Activated CD4-positive, alpha-beta memory T cell treated with anti-CD3 and anti-CD28 coated beads for 36 hours (primary cell): ENCODE measurements around the gene ATP4A. TPM values are rescaled to one million over a fixed set of nuclear protein-coding genes. Genes with fewer than 3 reads are reported as not detected.

Experiments used
- CTCF ChIA-PET: fragments of 350-600 bp; sonication (Branson Sonifier 250); formaldehyde crosslinking; loops from one replicate; lab custom pipeline; 2021; ENCODE audit warnings: antibody characterized with exemption, inconsistent platforms; lab: Charles Lee
- POLR2A ChIA-PET: fragments of 350-600 bp; sonication (Branson Sonifier 250); formaldehyde crosslinking; loops from one replicate; lab custom pipeline; 2021; ENCODE audit warnings: antibody characterized with exemption; lab: Charles Lee
- DNase-seq: peaks from one replicate; pipeline ENCODE4 v3.0.0-alpha.2; 2020
- H3K27ac Mint-ChIP-seq: one replicate; pipeline ENCODE4 v1.8.0; 2021; ENCODE audit warnings: mixed read lengths
- H3K27me3 Mint-ChIP-seq: one replicate; pipeline ENCODE4 v1.8.0; 2021; ENCODE audit warnings: mixed read lengths
- H3K36me3 Mint-ChIP-seq: one replicate; pipeline ENCODE4 v1.8.0; 2021; ENCODE audit warnings: mixed read lengths
- H3K4me1 Mint-ChIP-seq: one replicate; pipeline ENCODE4 v1.8.0; 2021; ENCODE audit warnings: low read depth, mixed read lengths
- H3K4me3 Mint-ChIP-seq: one replicate; pipeline ENCODE4 v1.8.0; 2021; ENCODE audit warnings: mild to moderate bottlenecking, mixed read lengths
- H3K9me3 Mint-ChIP-seq: one replicate; pipeline ENCODE4 v1.8.0; 2021; ENCODE audit warnings: mixed read lengths
- intact Hi-C: fragments of 100-400 bp; cut with micrococcal nuclease; formaldehyde crosslinking; loops from one replicate; pipeline ENCODE4 v1.15.1; 2023
- total RNA-seq, 2 experiments: library from RNA; stranded (reverse); gene quantifications; one replicate each; pipeline ENCODE4 v1.2.3, GENCODE V29; 2021

ATP4A gene
- total RNA-seq, 2 experiments from 2014 or later = not detected

DNA sequence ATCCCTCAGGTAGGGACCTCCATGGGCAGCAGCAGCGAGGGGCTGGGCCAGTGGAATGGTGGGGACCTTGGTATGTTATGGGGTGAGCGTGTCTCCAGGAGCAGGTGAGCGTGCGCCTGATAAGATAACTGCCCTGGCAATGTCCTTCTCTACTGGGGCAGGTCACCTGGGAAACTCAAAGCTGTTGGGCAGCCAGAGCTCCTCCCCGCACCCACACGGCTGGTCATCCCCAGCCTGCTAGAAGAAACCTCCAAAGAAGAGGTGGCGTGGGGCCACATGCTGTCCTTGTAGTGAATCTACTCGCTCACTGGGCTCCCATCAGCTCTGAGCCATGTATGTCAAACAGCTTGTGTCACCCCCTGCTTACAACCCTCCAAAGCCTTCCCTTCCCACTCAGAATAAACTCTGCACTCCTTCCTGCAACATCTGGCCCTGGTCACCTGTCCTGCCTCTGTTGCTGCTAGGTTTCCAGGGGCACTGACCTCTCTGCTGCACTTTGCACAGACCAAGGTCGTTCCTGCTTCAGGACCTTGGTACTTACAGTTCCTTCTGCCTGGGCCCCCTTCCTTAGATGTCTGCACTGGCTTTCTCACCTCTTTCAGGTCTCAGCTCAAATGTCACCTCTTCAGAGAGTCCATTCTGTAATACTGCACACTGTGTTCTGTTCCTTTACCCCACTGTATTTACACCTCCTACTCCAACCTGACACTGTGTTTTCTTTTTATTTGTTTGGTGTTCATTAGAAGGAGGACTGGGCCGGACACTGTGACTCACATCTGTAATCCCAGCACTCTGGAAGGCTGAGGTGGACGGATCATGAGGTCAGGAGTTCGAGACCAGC, 1.8 kb upstream of the ATP4A start:
- H3K27me3 Mint-ChIP-seq = peaks cover 39% of the 10 kb centered on the region
- POLR2A ChIA-PET = interaction anchor here (0.9 kb wide), 1 partner anchor 48 kb away, joined by 3 read pairs; no protein-coding TSS in a partner anchor

DNA sequence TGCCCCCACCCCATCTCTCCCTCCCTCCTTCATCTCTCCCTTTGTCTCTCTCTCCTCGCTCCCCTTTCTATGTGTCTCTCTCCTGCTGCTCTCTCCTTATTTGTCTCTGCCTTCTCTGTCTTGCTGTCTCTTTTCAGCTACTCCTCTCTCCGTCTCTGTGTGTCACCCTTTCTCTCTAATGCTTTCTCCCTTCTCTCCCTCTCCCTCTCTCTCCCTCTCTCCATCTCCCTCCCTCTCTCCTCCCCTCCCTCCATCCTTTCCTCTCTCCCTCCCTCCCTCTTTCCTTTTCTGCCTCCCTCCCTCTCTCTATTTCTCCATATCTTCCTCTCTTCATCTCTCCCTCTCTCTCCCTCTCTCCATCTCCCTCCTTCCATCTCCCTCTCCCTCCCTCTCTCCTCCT, 682 bp downstream of the ATP4A start:
- peaks cover 5% of the 10 kb centered on the region for H3K4me1 Mint-ChIP-seq
- H3K4me3 Mint-ChIP-seq = no peak overlapping the region
- H3K36me3 Mint-ChIP-seq = no peaks in the 10 kb centered on the region
- ChIA-PET POLR2A (no interaction called here), CTCF (interaction anchor here (2.5 kb wide), 1 partner anchor 29 kb away, joined by 10 read pairs; no protein-coding TSS in a partner anchor)
- peaks cover 47% of the 10 kb centered on the region for H3K27me3 Mint-ChIP-seq
- no peak overlapping the region for H3K27ac Mint-ChIP-seq
- H3K9me3 Mint-ChIP-seq = no peaks in the 10 kb centered on the region
- DNase-seq = no peak
- intact Hi-C loops = no loop called here

More for the DNA sequence above, 1.8 kb upstream of the ATP4A start:
- H3K27ac Mint-ChIP-seq = no peak overlapping the region
- DNase-seq = no peak
- CTCF ChIA-PET = interaction anchor here (0.9 kb wide), 1 partner anchor 27 kb away, joined by 3 read pairs; no protein-coding TSS in a partner anchor
- H3K4me3 Mint-ChIP-seq = no peak overlapping the region
- no peaks in the 10 kb centered on the region for H3K4me1 Mint-ChIP-seq
- intact Hi-C loops = no loop called here
- no peaks in the 10 kb centered on the region for H3K36me3 Mint-ChIP-seq
- no peaks in the 10 kb centered on the region for H3K9me3 Mint-ChIP-seq

DNA sequence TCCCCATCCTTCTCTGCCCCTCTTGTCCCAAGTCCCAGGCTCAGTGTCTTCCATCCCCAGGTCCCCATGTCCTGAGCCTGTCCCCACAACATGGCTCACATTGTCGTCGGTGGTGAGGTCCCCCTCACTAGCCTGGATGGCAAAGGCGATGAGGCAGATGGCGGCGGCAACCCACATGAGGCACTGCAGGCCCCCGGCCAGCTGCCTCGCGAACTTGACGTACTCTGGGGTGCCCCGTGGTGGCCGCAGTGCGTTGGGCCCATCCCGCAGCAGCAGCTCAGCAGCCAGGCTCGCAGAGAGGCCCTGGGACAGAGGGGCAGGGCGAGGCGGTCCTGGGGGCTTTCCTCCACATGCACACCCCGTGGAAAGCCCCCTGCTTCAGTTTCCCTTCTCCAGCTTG, 1.1 kb downstream of the ATP4A start:
- H3K9me3 Mint-ChIP-seq = no peaks in the 10 kb centered on the region
- H3K4me1 Mint-ChIP-seq = peaks cover 6% of the 10 kb centered on the region
- H3K36me3 Mint-ChIP-seq = no peaks in the 10 kb centered on the region
- no peak overlapping the region for H3K27ac Mint-ChIP-seq
- no peak for DNase-seq
- ChIA-PET CTCF (interaction anchor here (2.5 kb wide), 1 partner anchor 30 kb away, joined by 10 read pairs; no protein-coding TSS in a partner anchor), POLR2A (no interaction called here)
- intact Hi-C loops = no loop called here
- peaks cover 48% of the 10 kb centered on the region for H3K27me3 Mint-ChIP-seq
- H3K4me3 Mint-ChIP-seq = no peak overlapping the region

DNA sequence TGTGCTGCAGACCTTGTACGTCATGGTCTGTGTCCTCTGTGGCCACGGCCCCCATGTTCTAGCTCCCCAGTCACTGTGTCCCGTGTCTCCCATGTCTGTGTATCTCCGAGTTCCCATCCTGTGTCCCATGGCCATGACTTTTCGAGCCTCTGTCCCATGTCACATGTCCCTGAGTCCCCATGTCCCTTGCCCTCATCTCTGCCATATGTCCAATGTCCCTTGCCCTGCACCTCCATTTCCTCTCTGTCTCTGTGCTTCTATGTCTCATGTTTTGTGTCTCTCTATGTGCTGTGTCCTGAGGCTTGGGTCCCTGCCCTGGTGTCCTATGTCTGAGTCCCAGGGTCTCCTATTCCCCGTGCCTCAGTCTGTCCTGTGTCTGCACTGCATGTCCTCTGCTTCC, 2.0 kb downstream of the ATP4A start:
- H3K9me3 Mint-ChIP-seq = no peaks in the 10 kb centered on the region
- H3K27me3 Mint-ChIP-seq = peaks cover 46% of the 10 kb centered on the region
- intact Hi-C loops = no loop called here

DNA sequence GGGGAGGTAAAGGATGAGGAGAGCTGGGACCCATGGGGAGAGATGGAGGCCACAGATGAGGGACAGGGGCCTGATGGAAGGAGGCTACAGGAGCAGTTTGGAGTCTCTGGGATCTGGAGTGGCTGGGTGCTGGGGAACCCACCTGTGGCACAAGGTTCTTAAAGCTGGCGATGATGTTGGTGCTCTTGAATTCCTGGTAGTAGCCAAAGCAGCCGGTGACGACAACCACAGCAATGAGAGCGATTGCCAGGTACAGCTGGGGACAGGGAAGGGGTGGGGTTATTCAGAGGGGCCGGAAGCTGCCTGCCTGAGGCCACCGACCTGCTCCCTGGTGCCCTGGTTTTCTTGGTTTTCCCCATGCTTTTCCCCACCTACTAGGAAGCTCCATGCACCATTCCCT, 2.8 kb downstream of the ATP4A start:
- no peak overlapping the region for H3K4me3 Mint-ChIP-seq
- no peak for DNase-seq
- H3K9me3 Mint-ChIP-seq = no peaks in the 10 kb centered on the region
- peaks cover 9% of the 10 kb centered on the region for H3K4me1 Mint-ChIP-seq
- intact Hi-C loops = no loop called here
- H3K36me3 Mint-ChIP-seq = no peaks in the 10 kb centered on the region
- ChIA-PET POLR2A (no interaction called here), CTCF (interaction anchor here (5.2 kb wide), 1 partner anchor 12 kb away, joined by 31 read pairs; no protein-coding TSS in a partner anchor)
- peaks cover 46% of the 10 kb centered on the region for H3K27me3 Mint-ChIP-seq
- no peak overlapping the region for H3K27ac Mint-ChIP-seq

More for the DNA sequence above, 2.0 kb downstream of the ATP4A start:
- CTCF ChIA-PET = no interaction called here
- no peak for DNase-seq
- H3K4me1 Mint-ChIP-seq = peaks cover 9% of the 10 kb centered on the region
- POLR2A ChIA-PET = no interaction called here
- H3K4me3 Mint-ChIP-seq = no peak overlapping the region
- H3K27ac Mint-ChIP-seq = no peak overlapping the region
- H3K36me3 Mint-ChIP-seq = no peaks in the 10 kb centered on the region

DNA sequence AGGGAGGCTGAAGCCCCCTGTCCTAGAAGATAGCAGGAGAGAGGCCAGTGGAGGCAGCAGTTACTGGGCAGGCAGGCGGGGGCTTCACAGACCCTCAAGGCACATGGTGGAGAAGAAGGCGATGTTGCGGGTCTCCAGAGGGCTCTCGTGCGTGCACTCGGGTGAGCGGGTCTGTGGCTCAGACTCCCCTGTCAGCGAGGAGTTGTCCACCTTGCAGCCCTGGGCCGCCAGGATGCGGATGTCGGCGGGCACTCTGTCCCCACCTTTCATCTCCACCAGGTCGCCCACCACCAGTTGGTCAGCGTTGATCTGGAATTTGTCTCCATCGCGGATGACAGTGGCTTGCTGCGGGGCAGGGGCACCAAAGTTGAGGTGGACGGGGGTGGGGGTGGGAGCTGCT, 3.2 kb downstream of the ATP4A start:
- intact Hi-C loops = no loop called here
- Mint-ChIP-seq H3K27me3 (peaks cover 43% of the 10 kb centered on the region), H3K4me1 (peaks cover 9% of the 10 kb centered on the region), H3K9me3 (no peaks in the 10 kb centered on the region), H3K27ac (no peak overlapping the region), H3K4me3 (no peak overlapping the region), H3K36me3 (no peaks in the 10 kb centered on the region)
- CTCF ChIA-PET = interaction anchor here (5.2 kb wide), 1 partner anchor 12 kb away, joined by 31 read pairs; no protein-coding TSS in a partner anchor
- POLR2A ChIA-PET = no interaction called here
- DNase-seq = no peak

DNA sequence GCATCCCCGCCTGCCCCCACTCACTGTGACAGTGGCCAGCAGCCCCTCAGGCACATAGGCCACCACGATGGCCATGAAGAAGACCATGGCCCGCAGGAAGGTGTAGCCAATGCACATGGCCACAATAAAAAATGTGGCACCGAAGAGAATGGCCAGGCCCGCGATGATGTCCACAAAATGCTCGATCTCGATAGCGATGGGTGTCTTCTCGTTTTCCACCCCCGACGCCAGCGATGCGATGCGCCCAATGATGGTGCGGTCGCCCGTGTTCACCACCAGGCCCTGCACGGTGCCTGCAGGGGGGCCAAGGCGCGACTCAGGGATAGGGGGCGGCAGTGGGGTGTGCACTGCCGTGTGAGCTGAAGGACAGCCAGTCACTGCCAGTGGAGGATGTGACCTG, 3.7 kb downstream of the ATP4A start:
- peaks cover 42% of the 10 kb centered on the region for H3K27me3 Mint-ChIP-seq
- DNase-seq = no peak
- peaks cover 9% of the 10 kb centered on the region for H3K4me1 Mint-ChIP-seq
- no peaks in the 10 kb centered on the region for H3K36me3 Mint-ChIP-seq
- POLR2A ChIA-PET = no interaction called here
- intact Hi-C loops = no loop called here
- no peak overlapping the region for H3K27ac Mint-ChIP-seq
- H3K4me3 Mint-ChIP-seq = no peak overlapping the region
- CTCF ChIA-PET = interaction anchor here (1.4 to 5.2 kb wide), 2 partner anchors 11 to 49 kb away, joined by 3 to 31 read pairs; no protein-coding TSS in a partner anchor
- H3K9me3 Mint-ChIP-seq = no peaks in the 10 kb centered on the region

DNA sequence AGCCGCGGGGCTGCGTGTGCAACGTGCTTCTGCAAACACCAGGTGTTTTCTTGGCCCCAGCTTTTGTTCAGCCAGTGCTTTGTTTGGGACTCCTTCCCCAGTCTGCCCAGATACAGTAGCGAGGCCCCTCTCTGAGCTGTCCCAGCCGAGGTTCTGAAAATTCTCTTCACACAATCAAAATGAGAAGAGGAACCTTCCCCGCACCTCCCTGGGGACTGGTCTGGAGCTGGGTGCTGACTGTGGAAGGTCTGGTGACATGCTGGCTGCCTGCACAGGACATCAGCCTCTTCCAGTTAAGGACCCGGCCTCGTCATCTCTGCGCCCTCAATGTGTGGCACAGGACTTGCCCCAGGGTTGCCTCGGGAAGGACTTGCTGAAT, 4.2 kb downstream of the ATP4A start:
- H3K4me3 Mint-ChIP-seq = no peak overlapping the region
- DNase-seq = no peak
- ChIA-PET CTCF (interaction anchor here (1.4 to 5.2 kb wide), 2 partner anchors 11 to 49 kb away, joined by 3 to 31 read pairs; no protein-coding TSS in a partner anchor), POLR2A (no interaction called here)
- H3K4me1 Mint-ChIP-seq = peaks cover 9% of the 10 kb centered on the region
- peaks cover 42% of the 10 kb centered on the region for H3K27me3 Mint-ChIP-seq
- H3K36me3 Mint-ChIP-seq = no peaks in the 10 kb centered on the region
- no peak overlapping the region for H3K27ac Mint-ChIP-seq
- intact Hi-C loops = no loop called here
- H3K9me3 Mint-ChIP-seq = no peaks in the 10 kb centered on the region

DNA sequence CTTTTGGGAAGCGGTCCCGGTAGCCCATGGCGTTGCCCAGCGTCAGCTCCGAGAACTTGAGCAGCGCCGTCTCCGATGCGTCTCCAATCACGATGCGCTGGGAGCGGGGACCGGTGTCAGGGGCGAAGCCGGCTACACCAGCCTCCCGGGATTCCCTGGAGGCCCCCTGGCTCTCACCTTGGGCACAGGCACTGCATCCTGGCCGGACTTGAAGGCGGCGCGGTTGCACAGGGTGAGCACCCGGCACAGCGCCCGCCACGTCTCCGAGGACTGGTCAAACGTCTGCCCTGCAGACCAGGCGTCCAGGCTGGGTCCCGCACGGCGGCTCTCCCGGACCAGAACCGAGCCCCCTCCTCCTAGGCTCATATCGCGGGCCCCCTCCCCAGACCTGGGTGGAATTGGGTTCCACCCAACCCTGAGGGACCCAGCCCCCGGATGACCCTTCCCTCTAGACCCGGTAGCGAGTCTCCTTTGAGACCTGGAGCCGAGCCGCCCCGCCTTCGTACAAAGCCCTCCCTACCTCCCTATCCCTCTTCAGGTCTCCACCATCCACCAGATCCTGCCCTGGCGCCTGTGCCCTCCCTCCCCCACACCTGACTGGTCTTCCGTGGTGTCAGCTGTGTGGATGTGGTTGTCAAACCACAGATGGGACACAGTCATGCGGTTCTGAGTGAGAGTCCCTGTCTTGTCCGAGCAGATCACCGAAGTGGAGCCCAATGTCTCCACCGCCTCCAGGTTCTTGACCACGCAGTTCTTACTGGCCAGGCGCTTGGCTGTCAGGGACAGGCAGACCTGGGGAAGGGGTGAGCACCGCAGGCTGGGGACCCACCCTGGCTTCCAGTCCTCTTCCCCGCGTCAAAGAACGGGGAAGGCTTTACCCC, 4.8 kb downstream of the ATP4A start:
- CTCF ChIA-PET = interaction anchor here (1.4 to 5.2 kb wide), 2 partner anchors 10 to 48 kb away, joined by 3 to 31 read pairs; no protein-coding TSS in a partner anchor
- H3K4me1 Mint-ChIP-seq = peaks cover 9% of the 10 kb centered on the region
- H3K36me3 Mint-ChIP-seq = no peaks in the 10 kb centered on the region
- no peak for DNase-seq
- intact Hi-C loops = no loop called here
- H3K4me3 Mint-ChIP-seq = no peak overlapping the region
- POLR2A ChIA-PET = no interaction called here
- H3K9me3 Mint-ChIP-seq = no peaks in the 10 kb centered on the region
- peaks cover 40% of the 10 kb centered on the region for H3K27me3 Mint-ChIP-seq
- H3K27ac Mint-ChIP-seq = no peak overlapping the region

DNA sequence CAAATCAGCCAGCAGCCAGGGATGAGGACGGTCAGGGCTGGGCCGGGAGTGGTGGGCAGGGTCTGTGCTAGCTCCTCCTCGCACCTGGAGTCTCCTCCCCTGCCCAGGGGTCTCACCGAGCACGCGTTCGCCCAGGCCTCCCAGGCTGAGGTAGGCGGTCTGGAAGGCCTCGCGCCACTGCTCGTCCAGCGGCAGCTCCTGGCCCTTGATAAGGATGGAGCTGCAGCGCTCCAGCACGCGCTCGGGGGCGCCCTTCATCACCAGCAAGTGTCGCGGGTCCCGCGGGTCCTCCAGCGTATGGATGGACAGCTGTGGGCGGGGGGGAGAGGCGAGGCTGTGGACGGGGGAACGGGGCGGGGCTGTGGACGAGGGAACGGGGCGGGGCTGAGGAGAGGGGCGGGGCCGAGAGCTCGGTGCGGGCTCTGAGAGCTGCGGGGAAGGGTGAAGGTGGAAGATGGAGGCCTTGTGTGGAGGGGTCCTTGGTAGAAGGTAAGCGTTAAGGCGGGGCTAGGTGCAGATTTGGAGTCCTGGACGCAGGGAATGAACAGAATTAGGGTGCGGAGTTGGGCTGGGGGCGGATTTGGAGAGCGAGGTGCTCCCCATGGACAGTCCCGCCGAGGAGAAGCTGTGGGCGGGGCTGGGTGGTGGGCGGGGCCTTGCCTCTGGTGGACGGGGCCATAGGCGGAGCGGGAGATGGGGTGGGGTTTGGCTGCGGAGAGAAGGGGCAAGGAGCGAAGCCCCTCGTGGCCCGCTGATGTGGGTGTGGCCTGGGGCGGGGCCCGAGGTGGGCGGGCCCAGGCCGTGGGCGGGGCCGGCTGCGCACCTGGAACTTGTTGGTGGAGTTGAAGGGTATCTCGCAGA, 5.7 kb downstream of the ATP4A start:
- Mint-ChIP-seq H3K4me3 (peak overlapping the region; percentile 69), H3K27me3 (peaks cover 39% of the 10 kb centered on the region), H3K4me1 (peaks cover 9% of the 10 kb centered on the region), H3K36me3 (no peaks in the 10 kb centered on the region), H3K9me3 (no peaks in the 10 kb centered on the region), H3K27ac (no peak overlapping the region)
- intact Hi-C loops = no loop called here
- ChIA-PET POLR2A (no interaction called here), CTCF (interaction anchor here (1.4 to 5.2 kb wide), 3 partner anchors 9 to 47 kb away, joined by 3 to 31 read pairs (median 8); no protein-coding TSS in a partner anchor)
- peak; percentile 64 for DNase-seq

DNA sequence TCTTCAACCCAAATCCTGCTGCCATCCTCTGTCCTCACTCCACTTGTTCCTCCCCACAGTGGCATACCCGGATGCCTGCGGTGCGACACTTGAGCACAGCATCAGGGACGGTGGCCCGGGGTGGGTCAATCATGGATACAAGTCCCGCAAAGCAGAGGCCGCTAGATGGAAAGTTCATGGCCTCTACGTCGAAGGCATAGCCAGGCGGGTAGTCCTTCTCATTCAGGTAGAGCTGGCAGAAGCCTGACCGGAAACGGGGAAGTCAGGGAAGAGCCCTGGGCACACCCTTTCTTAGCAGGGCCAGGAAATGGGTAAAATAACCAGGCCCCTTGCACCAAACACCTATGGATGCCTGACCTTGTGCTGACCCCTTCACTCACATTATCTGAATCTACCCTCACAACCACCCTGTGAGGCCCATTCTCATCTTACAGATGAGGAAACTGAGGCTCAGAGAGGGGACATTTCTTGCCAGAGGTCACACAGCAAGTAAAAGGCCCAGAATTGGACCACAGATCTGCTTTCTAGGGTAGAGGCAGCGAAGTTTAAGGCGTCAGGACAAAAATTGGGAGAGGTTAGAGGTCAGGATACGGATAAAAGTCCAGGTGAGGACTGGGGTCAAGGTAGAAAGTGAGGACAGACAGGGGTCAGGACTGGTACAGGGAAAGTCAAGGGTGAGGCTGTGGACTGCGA, 6.5 kb downstream of the ATP4A start:
- no peak for DNase-seq
- ChIA-PET POLR2A (no interaction called here), CTCF (interaction anchor here (1.1 to 5.2 kb wide), 4 partner anchors 8 to 47 kb away, joined by 3 to 31 read pairs (median 6); no protein-coding TSS in a partner anchor)
- no peaks in the 10 kb centered on the region for H3K36me3 Mint-ChIP-seq
- H3K27ac Mint-ChIP-seq = no peak overlapping the region
- intact Hi-C loops = no loop called here
- H3K4me3 Mint-ChIP-seq = peak overlapping the region; percentile 1
- peaks cover 9% of the 10 kb centered on the region for H3K4me1 Mint-ChIP-seq
- no peaks in the 10 kb centered on the region for H3K9me3 Mint-ChIP-seq
- H3K27me3 Mint-ChIP-seq = peaks cover 35% of the 10 kb centered on the region
